ENCODE results near the gene RAB10. TPM values are rescaled to one million over a fixed set of nuclear protein-coding genes. Genes with fewer than 3 reads are reported as not detected.
A peak's percentile ranks its signal among the peaks of the same experiment; 100 is the strongest.

Gene RAB10
- total and polyA plus RNA-seq, 2 donors = 61.3 to 72.9 TPM

GRCh38 chr2:26182441-26182840 is 148.6 kb downstream of the RAB10 start:
- H3K36me3 ChIP-seq (ENCODE audit: control insufficient read depth in 2 of 2, insufficient read depth in 2 of 2, low read length in 1 of 2) = no peaks in the 10 kb centered on the region
- peaks cover 12 to 79% of the 10 kb centered on the region in 2 donors for H3K27me3 ChIP-seq (ENCODE audit: control insufficient read depth in 2 of 2, insufficient read depth in 1 of 2, low read length in 1 of 2)
- no peak for DNase-seq (ENCODE audit: low read depth in 6 of 9, low spot score in 9 of 9)
- H3K27ac ChIP-seq (ENCODE audit: low read depth in 1 of 2, low read length in 1 of 2) = no peak overlapping the region
- WGBS = 98% methylated on average over 5 of the region's 5 CpGs
- H3K4me1 ChIP-seq (ENCODE audit: control insufficient read depth in 2 of 2, insufficient read depth in 2 of 2, low read length in 2 of 2) = peaks cover 5 to 15% of the 10 kb centered on the region in 2 donors
- H3K4me3 ChIP-seq (ENCODE audit: low read length in 2 of 2) = no peak overlapping the region
- H3K9me3 ChIP-seq (ENCODE audit: control insufficient read depth in 2 of 2, insufficient read depth in 1 of 2, low read length in 1 of 2) = no peaks in the 10 kb centered on the region

GRCh38 chr2:26182887-26183630 is 149.2 kb downstream of the RAB10 start:
- Histone ChIP-seq H3K9me3 (ENCODE audit: control insufficient read depth in 2 of 2, insufficient read depth in 1 of 2, low read length in 1 of 2) (no peaks in the 10 kb centered on the region), H3K27ac (ENCODE audit: low read depth in 1 of 2, low read length in 1 of 2) (no peak overlapping the region), H3K4me1 (ENCODE audit: control insufficient read depth in 2 of 2, insufficient read depth in 2 of 2, low read length in 2 of 2) (peaks cover 5 to 15% of the 10 kb centered on the region in 2 donors), H3K36me3 (ENCODE audit: control insufficient read depth in 2 of 2, insufficient read depth in 2 of 2, low read length in 1 of 2) (no peaks in the 10 kb centered on the region), H3K27me3 (ENCODE audit: control insufficient read depth in 2 of 2, insufficient read depth in 1 of 2, low read length in 1 of 2) (peaks cover 12 to 73% of the 10 kb centered on the region in 2 donors), H3K4me3 (ENCODE audit: low read length in 2 of 2) (no peak overlapping the region)
- no peak for DNase-seq (ENCODE audit: low read depth in 6 of 9, low spot score in 9 of 9)
- 99% methylated on average over 11 of the region's 11 CpGs for WGBS

GRCh38 chr2:26184121-26184520 is 150.2 kb downstream of the RAB10 start:
- H3K4me1 ChIP-seq (ENCODE audit: control insufficient read depth in 2 of 2, insufficient read depth in 2 of 2, low read length in 2 of 2) = peaks cover 3 to 15% of the 10 kb centered on the region in 2 donors
- no peak for DNase-seq (ENCODE audit: low read depth in 6 of 9, low spot score in 9 of 9)
- peaks cover 7 to 63% of the 10 kb centered on the region in 2 donors for H3K27me3 ChIP-seq (ENCODE audit: control insufficient read depth in 2 of 2, insufficient read depth in 1 of 2, low read length in 1 of 2)
- peak overlapping the region; percentile 51 to 55 for H3K4me3 ChIP-seq (ENCODE audit: low read length in 2 of 2)
- no peak overlapping the region for H3K27ac ChIP-seq (ENCODE audit: low read depth in 1 of 2, low read length in 1 of 2)
- no peaks in the 10 kb centered on the region for H3K36me3 ChIP-seq (ENCODE audit: control insufficient read depth in 2 of 2, insufficient read depth in 2 of 2, low read length in 1 of 2)
- 71% methylated on average over 34 of the region's 34 CpGs for WGBS
- H3K9me3 ChIP-seq (ENCODE audit: control insufficient read depth in 2 of 2, insufficient read depth in 1 of 2, low read length in 1 of 2) = no peaks in the 10 kb centered on the region

DNA sequence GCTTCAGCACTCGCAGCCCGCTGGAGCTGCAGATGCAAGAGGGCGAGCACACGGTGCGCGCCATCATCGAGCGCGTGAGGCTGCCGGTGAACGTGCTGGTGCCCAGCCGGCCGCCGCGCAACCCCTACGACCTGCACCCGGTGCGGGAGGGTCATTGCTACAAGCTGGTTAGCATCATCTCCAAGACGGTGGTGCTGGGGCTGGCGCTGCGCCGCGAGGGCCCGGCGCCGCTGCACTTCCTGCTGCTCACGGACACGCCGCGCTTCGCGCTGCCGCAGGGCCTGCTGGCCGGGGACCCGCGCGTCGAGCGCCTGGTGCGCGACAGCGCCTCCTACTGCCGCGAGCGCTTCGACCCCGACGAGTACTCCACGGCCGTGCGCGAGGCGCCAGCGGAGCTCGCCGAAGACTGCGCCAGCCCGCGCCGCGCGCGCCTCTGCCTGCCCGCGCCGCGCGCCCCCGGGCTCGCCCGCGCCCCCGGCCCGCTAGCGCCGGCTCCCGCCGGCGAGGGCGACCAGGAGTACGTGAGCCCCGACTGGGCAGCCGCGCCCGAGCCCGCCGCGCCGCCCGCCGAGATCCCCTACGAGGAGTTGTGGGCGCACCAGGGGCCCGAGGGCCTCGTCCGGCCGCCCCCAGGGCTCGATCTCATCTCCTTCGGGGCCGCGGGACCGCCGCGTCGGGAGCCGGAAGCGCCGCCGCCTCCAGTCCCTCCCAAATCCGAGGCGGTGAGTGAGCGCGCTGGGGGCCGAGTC is 150.8 kb downstream of the RAB10 start:
- DNase-seq (ENCODE audit: low read depth in 6 of 9, low spot score in 9 of 9) = peak; percentile 62 to 96 (median 87)

GRCh38 chr2:26185304-26185928 is 151.5 kb downstream of the RAB10 start:
- H3K36me3 ChIP-seq (ENCODE audit: control insufficient read depth in 2 of 2, insufficient read depth in 2 of 2, low read length in 1 of 2) = peaks cover 5% of the 10 kb centered on the region in 2 donors
- no peak for DNase-seq (ENCODE audit: low read depth in 6 of 9, low spot score in 9 of 9)
- H3K27me3 ChIP-seq (ENCODE audit: control insufficient read depth in 2 of 2, insufficient read depth in 1 of 2, low read length in 1 of 2) = peaks cover 0 to 50% of the 10 kb centered on the region in 2 donors
- no peaks in the 10 kb centered on the region for H3K9me3 ChIP-seq (ENCODE audit: control insufficient read depth in 2 of 2, insufficient read depth in 1 of 2, low read length in 1 of 2)
- 62% methylated on average over 20 of the region's 20 CpGs for WGBS
- H3K4me1 ChIP-seq (ENCODE audit: control insufficient read depth in 2 of 2, insufficient read depth in 2 of 2, low read length in 2 of 2) = peaks cover 0 to 10% of the 10 kb centered on the region in 2 donors
- no peak overlapping the region for H3K27ac ChIP-seq (ENCODE audit: low read depth in 1 of 2, low read length in 1 of 2)
- H3K4me3 ChIP-seq (ENCODE audit: low read length in 2 of 2) = peak overlapping the region; percentile 13 to 55

More for the DNA sequence above, 150.8 kb downstream of the RAB10 start:
- 2% methylated on average over 114 of the region's 114 CpGs for WGBS
- Histone ChIP-seq H3K27me3 (ENCODE audit: control insufficient read depth in 2 of 2, insufficient read depth in 1 of 2, low read length in 1 of 2) (peaks cover 3 to 57% of the 10 kb centered on the region in 2 donors), H3K27ac (ENCODE audit: low read depth in 1 of 2, low read length in 1 of 2) (no peak overlapping the region), H3K36me3 (ENCODE audit: control insufficient read depth in 2 of 2, insufficient read depth in 2 of 2, low read length in 1 of 2) (no peaks in the 10 kb centered on the region), H3K4me3 (ENCODE audit: low read length in 2 of 2) (peak overlapping the region; percentile 51 to 55), H3K4me1 (ENCODE audit: control insufficient read depth in 2 of 2, insufficient read depth in 2 of 2, low read length in 2 of 2) (peaks cover 0 to 10% of the 10 kb centered on the region in 2 donors), H3K9me3 (ENCODE audit: control insufficient read depth in 2 of 2, insufficient read depth in 1 of 2, low read length in 1 of 2) (no peaks in the 10 kb centered on the region)

DNA sequence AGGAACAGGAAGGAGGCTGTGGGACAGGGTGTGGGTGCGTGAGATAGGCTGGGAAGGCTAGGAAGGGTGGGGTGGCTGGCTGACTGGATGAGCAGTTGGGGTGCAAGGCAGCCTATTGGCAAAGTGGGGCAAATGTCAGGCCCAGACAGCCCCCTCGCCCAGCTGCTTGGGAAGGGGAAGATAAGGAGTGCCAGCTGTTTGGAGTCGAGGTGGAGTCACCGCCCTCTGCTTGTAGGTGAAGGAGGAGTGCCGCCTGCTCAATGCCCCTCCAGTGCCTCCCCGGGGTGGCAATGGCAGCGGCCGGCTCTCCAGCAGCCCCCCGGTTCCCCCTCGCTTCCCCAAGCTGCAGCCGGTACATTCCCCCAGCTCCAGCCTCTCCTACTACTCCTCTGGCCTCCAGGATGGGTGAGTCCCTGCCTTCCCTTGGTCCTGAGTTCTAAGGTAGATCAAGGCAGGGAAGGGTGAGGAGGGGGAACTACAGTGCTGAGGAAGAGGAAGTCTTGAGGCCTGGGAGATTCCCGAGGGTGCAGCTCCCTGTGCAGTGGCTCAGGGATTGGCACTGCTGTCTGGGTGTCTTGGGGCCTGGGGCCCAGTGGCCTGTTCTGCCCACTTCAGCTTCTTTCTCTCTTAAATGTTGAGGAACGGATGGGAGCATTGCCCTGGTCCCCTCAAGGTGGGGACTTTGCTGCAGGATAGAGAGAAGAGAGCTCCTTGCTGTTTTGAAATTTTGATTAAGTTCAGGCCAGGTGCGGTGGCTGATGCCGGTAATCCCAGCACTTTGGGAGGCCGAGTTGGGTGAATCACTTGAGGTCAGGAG is 152.3 kb downstream of the RAB10 start:
- no peak overlapping the region for H3K4me3 ChIP-seq (ENCODE audit: low read length in 2 of 2)
- 95% methylated on average over 16 of the region's 16 CpGs for WGBS
- peaks cover 0 to 10% of the 10 kb centered on the region in 2 donors for H3K4me1 ChIP-seq (ENCODE audit: control insufficient read depth in 2 of 2, insufficient read depth in 2 of 2, low read length in 2 of 2)
- peaks cover 12 to 13% of the 10 kb centered on the region in 2 donors for H3K36me3 ChIP-seq (ENCODE audit: control insufficient read depth in 2 of 2, insufficient read depth in 2 of 2, low read length in 1 of 2)
- H3K27me3 ChIP-seq (ENCODE audit: control insufficient read depth in 2 of 2, insufficient read depth in 1 of 2, low read length in 1 of 2) = peaks cover 0 to 42% of the 10 kb centered on the region in 2 donors
- no peak overlapping the region for H3K27ac ChIP-seq (ENCODE audit: low read depth in 1 of 2, low read length in 1 of 2)
- H3K9me3 ChIP-seq (ENCODE audit: control insufficient read depth in 2 of 2, insufficient read depth in 1 of 2, low read length in 1 of 2) = no peaks in the 10 kb centered on the region
- DNase-seq (ENCODE audit: low read depth in 6 of 9, low spot score in 9 of 9) = no peak

Other genes starting within 250 kb of the RAB10 start
- 7.4 TPM for gene ASXL2, start 155.6 kb upstream of the RAB10 start, total RNA-seq
- 4.6 TPM for gene ASXL2, start 155.6 kb upstream of the RAB10 start, polyA plus RNA-seq
- gene KIF3C, start 51.6 kb upstream of the RAB10 start, total RNA-seq = 3.1 TPM
- 1.8 TPM for gene KIF3C, start 51.6 kb upstream of the RAB10 start, polyA plus RNA-seq
- gene GAREM2, start 139.0 kb downstream of the RAB10 start, total RNA-seq = 0.71 TPM
- gene GAREM2, start 139.0 kb downstream of the RAB10 start, polyA plus RNA-seq = 0.59 TPM
- 114 TPM for gene HADHA, start 210.5 kb downstream of the RAB10 start, total RNA-seq
- 57.1 TPM for gene HADHA, start 210.5 kb downstream of the RAB10 start, polyA plus RNA-seq
- gene HADHB, start 210.9 kb downstream of the RAB10 start, total RNA-seq = 41.7 TPM
- gene HADHB, start 210.9 kb downstream of the RAB10 start, polyA plus RNA-seq = 92.8 TPM

Measured in thymus (tissue), 11 donors.